SH-SY5Y (cell line): ENCODE results near the gene CYB5RL.

Source experiments
- GATA2 ChIP-seq: IDR thresholded peaks from 2 replicates; pipeline ENCODE4 v1.6.1; 2011; ENCODE audit warnings: mild to moderate bottlenecking, low read depth, low read length
- GATA3 ChIP-seq: IDR thresholded peaks from 2 replicates; pipeline ENCODE4 v1.6.1; 2011; ENCODE audit warnings: low read depth, mild to moderate bottlenecking, low read length, moderate library complexity

GRCh38 chr1:54163051-54163450 is 36.8 kb downstream of the CYB5RL start:
- TF ChIP-seq GATA2 = no peak
- no peak for TF ChIP-seq GATA3
